Measurements from ENCODE around the gene MYO16. TPM values are rescaled to one million over a fixed set of nuclear protein-coding genes. Genes with fewer than 3 reads are reported as not detected.

MYO16 gene
- total RNA-seq, 1 experiment from 2014 or later, result 0.10 TPM

GRCh38 chr13:109100705-109101304 lies 471.4 kb downstream of the MYO16 start:
- no peak for DNase-seq (ENCODE audit: extremely low read depth, low read depth)

- no peak for DNase-seq (ENCODE audit: extremely low read depth, low read depth)
Observed at GRCh38 chr13:109101550-109102144, 472.2 kb downstream of the MYO16 start.

DNA sequence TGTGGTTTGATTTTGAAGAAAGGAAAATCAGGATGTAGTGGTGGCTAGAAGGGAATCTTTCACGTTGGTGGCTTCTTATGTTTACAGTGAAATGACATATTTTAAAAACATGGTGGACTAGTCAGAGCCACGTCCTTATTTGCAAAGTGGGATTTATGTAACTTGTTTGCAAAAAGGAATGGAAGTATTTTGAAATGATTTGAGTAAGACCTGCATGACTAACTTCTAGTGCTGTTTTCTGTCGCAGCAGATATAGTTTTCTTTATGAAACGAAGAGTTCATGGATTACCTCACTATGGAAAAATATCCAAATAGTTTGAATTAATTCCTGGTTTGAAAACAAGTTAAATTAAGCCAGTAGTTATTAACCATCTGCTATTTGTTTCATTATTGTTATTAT lies 476.5 kb downstream of the MYO16 start:
- DNase-seq (ENCODE audit: extremely low read depth, low read depth), result no peak

- no peak for DNase-seq (ENCODE audit: extremely low read depth, low read depth)
Observed at GRCh38 chr13:109110159-109110558, 480.7 kb downstream of the MYO16 start.

- no peak for DNase-seq (ENCODE audit: extremely low read depth, low read depth)
Observed at GRCh38 chr13:109111141-109111540, 481.7 kb downstream of the MYO16 start.

DNA sequence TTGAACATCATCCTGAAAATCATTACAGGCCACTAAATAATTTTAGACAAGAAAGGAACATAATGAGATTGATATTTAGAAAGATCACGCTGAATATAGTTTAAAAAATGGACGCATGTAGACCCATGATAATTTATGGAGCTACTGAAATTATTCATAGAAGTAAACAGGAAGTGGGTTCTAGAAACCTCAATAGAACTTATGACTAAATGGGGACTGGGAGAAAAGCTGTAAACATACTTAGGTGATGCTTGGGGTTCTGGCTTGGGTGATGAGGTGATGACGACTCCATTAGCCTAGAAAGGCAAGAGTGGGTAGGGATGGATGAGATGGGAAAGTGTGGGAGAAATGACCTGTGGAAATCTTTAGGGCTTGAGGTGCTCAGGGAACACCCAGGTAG lies 484.0 kb downstream of the MYO16 start:
- DNase-seq (ENCODE audit: extremely low read depth, low read depth), result no peak

GRCh38 chr13:109114162-109114561 lies 484.8 kb downstream of the MYO16 start:
- no peak for DNase-seq (ENCODE audit: extremely low read depth, low read depth)

DNA sequence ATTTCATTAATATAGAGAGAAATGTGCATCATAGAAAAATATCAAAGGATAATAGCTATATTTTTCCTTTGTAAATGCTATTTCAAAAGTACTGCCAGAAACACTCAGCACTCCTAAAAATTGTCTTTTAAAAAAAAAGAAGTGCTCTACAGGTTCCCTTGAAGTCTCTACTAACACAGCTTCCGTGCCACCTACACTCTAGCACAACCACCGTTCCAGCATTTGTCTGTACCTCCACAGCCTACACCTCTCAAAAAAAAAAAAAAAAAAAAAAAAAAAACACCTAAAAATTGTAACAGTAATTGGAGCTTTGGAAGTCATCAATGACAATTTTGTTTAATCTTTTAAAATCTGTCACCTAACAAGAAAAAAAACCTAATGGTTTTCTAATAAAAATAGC lies 485.6 kb downstream of the MYO16 start:
- no peak for DNase-seq (ENCODE audit: extremely low read depth, low read depth)

- no peak for DNase-seq (ENCODE audit: extremely low read depth, low read depth)
Observed at GRCh38 chr13:109118521-109118920, 489.1 kb downstream of the MYO16 start.

- no peak for DNase-seq (ENCODE audit: extremely low read depth, low read depth)
Observed at GRCh38 chr13:109119896-109120295, 490.5 kb downstream of the MYO16 start.

- DNase-seq (ENCODE audit: extremely low read depth, low read depth), result no peak
Observed at GRCh38 chr13:109121826-109122225, 492.4 kb downstream of the MYO16 start.

- no peak for DNase-seq (ENCODE audit: extremely low read depth, low read depth)
Observed at GRCh38 chr13:109123971-109124370, 494.6 kb downstream of the MYO16 start.

GRCh38 chr13:109126178-109126577 lies 496.8 kb downstream of the MYO16 start:
- no peak for DNase-seq (ENCODE audit: extremely low read depth, low read depth)

DNA sequence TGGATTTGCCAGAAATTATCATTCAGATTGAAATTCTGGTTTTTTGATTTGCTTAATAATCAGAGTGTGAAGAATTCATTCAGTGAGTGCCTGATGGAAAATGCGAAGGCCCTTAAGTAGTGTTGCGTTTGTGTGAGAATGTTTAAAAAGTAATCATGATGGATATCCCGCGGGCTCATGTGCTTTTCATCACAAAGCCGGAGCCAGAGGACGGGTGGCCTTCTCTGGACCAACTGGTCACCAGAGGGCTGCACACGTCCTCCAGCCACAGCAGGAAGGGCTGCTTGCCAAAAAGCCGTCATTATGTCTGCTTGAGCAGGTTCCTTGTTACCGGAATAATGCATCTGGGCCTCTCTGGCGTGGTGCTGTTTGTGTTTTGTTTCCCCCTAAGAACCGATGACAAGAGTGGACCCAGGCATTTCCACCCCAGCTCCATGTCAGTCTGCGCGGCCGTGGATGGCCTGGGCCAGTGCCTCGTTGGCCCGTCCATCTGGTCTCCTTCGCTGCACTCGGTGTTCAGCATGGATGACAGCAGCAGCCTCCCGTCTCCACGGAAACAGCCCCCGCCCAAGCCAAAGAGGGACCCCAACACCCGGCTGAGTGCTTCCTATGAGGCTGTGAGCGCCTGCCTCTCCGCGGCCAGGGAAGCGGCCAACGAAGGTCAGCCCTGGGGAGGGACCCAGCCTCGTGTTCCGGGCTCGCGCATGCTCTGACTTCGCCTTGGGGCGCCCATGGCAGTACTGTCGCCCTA lies 497.7 kb downstream of the MYO16 start:
- no peak for DNase-seq (ENCODE audit: extremely low read depth, low read depth)

GRCh38 chr13:109128121-109128520 lies 498.7 kb downstream of the MYO16 start:
- DNase-seq (ENCODE audit: extremely low read depth, low read depth), result no peak

DNA sequence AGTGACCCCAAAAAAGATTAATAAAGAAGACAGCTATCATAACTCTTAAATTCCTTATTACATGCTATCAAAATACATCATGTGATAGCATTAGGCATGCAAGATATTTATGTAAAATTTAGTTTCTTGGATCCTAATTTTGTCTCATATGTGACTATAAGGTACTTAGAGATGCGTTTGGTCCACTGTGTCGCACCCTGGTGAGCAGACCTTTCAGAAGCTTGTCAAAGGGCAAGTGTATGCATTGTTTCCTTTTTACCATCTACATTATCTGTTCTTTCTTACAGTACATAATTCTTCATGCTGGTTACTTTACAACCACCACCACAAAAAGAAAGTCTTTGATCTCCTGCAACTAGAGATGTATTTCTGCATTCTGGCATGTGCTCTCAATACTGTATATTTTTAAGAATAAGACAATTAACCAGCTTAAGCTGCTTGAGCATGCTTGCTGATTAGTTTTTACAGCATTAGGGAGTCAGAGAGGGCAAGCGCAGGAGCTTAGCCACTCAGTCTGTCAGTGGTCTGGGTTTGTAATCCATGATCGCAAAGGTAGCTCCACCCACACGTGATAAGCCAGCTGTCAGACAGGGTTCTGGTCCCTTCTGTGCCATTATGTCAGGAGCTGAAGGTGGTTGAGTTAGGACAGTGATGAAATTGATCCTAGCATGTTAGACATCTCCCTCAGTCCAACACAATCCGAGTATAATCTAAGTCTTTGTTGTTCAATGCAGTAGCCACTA lies 500.9 kb downstream of the MYO16 start:
- no peak for DNase-seq (ENCODE audit: extremely low read depth, low read depth)

- DNase-seq (ENCODE audit: extremely low read depth, low read depth), result no peak
Observed at GRCh38 chr13:109131698-109132257, 502.4 kb downstream of the MYO16 start.

- no peak for DNase-seq (ENCODE audit: extremely low read depth, low read depth)
Observed at GRCh38 chr13:109135018-109135417, 505.6 kb downstream of the MYO16 start.

DNA sequence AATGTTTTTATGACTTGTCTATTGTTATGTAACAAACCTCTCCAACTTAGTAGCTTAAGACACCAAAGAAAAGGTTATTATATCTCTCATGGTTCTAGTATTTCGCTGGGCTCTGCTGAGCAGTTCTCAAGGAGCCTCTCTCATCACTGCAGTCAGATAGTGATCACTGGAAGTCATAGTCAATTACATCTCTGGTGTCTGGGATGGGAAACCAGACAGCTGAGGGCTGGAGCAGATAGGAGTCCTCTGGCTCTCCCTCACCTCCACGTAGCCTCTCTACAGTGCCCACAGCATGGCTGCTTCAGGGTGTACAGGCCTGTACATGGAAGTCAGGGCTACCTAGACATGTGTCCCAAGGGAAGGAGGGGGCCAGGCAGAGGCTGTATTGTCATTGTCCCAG lies 507.5 kb downstream of the MYO16 start:
- no peak for DNase-seq (ENCODE audit: extremely low read depth, low read depth)

DNA sequence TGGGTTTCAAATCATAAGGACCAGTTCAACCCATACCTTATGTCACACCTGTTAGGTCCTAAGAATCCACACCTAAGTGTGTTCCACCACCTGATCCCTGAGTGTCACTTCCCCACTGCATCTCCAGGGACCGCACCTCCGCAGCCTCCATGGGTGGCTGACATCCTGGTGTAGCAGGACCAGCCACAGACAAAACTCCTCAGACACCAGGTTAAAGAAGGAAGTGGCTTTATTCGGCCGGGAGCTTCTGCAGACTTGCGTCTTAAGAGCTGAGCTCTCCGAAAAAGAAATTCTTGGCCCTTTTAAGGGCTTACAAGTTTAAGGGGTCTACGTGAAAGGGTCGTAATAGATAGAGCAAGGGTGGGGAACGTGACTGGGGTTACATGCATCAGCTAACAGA lies 509.9 kb downstream of the MYO16 start:
- no peak for DNase-seq (ENCODE audit: extremely low read depth, low read depth)

DNA sequence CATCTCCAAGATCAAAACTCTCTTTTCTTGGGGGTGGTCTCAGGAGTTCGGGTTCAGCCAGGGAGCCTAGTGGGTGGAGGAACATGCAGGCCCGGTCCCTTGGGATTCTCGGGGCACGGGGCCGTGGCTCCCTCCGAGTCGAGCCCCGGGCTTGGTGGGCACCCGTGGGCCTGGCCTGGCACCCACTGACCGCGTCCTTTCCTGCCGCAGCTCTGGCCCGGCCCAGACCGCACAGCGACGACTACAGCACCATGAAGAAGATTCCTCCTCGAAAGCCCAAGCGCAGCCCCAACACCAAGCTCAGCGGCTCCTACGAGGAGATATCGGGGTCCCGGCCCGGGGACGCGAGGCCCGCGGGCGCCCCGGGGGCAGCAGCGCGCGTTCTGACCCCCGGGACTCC lies 510.6 kb downstream of the MYO16 start:
- DNase-seq (ENCODE audit: extremely low read depth, low read depth), result no peak

Measured in NCI-H460 (cell line).